GM21786 (cell line): ENCODE results near the gene FAM118A.
"Not testable (repeated sequence)": the region's sequence is repeated elsewhere in the genome, so short reads cannot be mapped to it uniquely, and the experiment has no call there.

Source experiments
- ATAC-seq: cut with Tn5 transposase; IDR thresholded peaks from one replicate; pipeline ENCODE4 v1.9.1; 2021; ENCODE audit not compliant: unreplicated experiment

FAM118A gene

GRCh38 chr22:45329530-45329936 lies 19.8 kb downstream of the FAM118A start:
- no peak for ATAC-seq

GRCh38 chr22:45330548-45330947 lies 20.8 kb downstream of the FAM118A start:
- no peak for ATAC-seq

- no peak for ATAC-seq
These were observed 21.8 kb downstream of the FAM118A start for GRCh38 chr22:45331486-45331885.

GRCh38 chr22:45332001-45332400 lies 22.3 kb downstream of the FAM118A start:
- no peak for ATAC-seq

GRCh38 chr22:45334068-45334467 lies 24.3 kb downstream of the FAM118A start:
- no peak for ATAC-seq

GRCh38 chr22:45334528-45334927 lies 24.8 kb downstream of the FAM118A start:
- ATAC-seq: no peak

- no peak for ATAC-seq
These were observed 25.5 kb downstream of the FAM118A start for GRCh38 chr22:45335021-45335818.

- no peak for ATAC-seq
These were observed 26.3 kb downstream of the FAM118A start for GRCh38 chr22:45335854-45336522.

GRCh38 chr22:45336971-45337431 lies 27.3 kb downstream of the FAM118A start:
- ATAC-seq: no peak

- ATAC-seq: no peak
These were observed 27.8 kb downstream of the FAM118A start for GRCh38 chr22:45337536-45337935.

GRCh38 chr22:45338795-45339194 lies 29.1 kb downstream of the FAM118A start:
- no peak for ATAC-seq

GRCh38 chr22:45340323-45340722 lies 30.6 kb downstream of the FAM118A start:
- no peak for ATAC-seq

GRCh38 chr22:45341498-45341897 lies 31.8 kb downstream of the FAM118A start:
- ATAC-seq: no peak

GRCh38 chr22:45343143-45343542 lies 33.4 kb downstream of the FAM118A start:
- no peak for ATAC-seq

- no peak for ATAC-seq
These were observed 34.6 kb downstream of the FAM118A start for GRCh38 chr22:45344334-45344733.

- ATAC-seq: no peak
These were observed 40.2 kb downstream of the FAM118A start for GRCh38 chr22:45349916-45350315.

- no peak for ATAC-seq
These were observed 42.2 kb downstream of the FAM118A start for GRCh38 chr22:45351956-45352355.

- ATAC-seq: not testable (repeated sequence)
These were observed 43.0 kb downstream of the FAM118A start for GRCh38 chr22:45352757-45353156.

GRCh38 chr22:45353786-45354185 lies 44.1 kb downstream of the FAM118A start:
- no peak for ATAC-seq

- no peak for ATAC-seq
These were observed 47.8 kb downstream of the FAM118A start for GRCh38 chr22:45357490-45357889.

GRCh38 chr22:45358127-45358526 lies 48.4 kb downstream of the FAM118A start:
- ATAC-seq: no peak

- ATAC-seq: no peak
These were observed 49.9 kb downstream of the FAM118A start for GRCh38 chr22:45359627-45360026.
